GM23248 (cell line): Measurements from ENCODE around the gene PPP2R5C. TPM values are rescaled to one million over a fixed set of nuclear protein-coding genes. Genes with fewer than 3 reads are reported as not detected.

Source experiments
- DNase-seq: peaks from one replicate; pipeline ENCODE4 v3.0.0-alpha.2; 2015
- H2AFZ ChIP-seq: fragments of 200-600 bp; sonication (generic); 2 replicates; pipeline ENCODE4 v1.6.1; 2016; ENCODE audit warnings: antibody characterized with exemption
- H3F3A ChIP-seq: fragments of 200-600 bp; sonication (generic); 2 replicates; pipeline ENCODE4 v1.6.1; 2016; ENCODE audit warnings: mild to moderate bottlenecking, antibody characterized with exemption, mixed run types; ENCODE audit not compliant: insufficient read depth
- H3K27ac ChIP-seq: fragments of 200-600 bp; sonication (generic); 2 replicates; pipeline ENCODE4 v1.5.1; 2016; ENCODE audit warnings: mild to moderate bottlenecking
- H3K27me3 ChIP-seq: fragments of 200-600 bp; sonication (generic); replicated peaks from 2 replicates; pipeline ENCODE4 v1.6.1; 2016; ENCODE audit warnings: mild to moderate bottlenecking; ENCODE audit not compliant: insufficient read depth
- H3K36me3 ChIP-seq: fragments of 200-600 bp; sonication (generic); 2 replicates; pipeline ENCODE4 v1.6.1; 2016; ENCODE audit warnings: low read depth, mild to moderate bottlenecking
- H3K4me1 ChIP-seq: fragments of 200-600 bp; sonication (generic); 2 replicates; pipeline ENCODE4 v1.6.1; 2016; ENCODE audit warnings: mild to moderate bottlenecking; ENCODE audit not compliant: insufficient read depth
- H3K4me2 ChIP-seq: fragments of 200-600 bp; sonication (generic); one replicate; pipeline ENCODE4 v1.6.1; 2016; ENCODE audit warnings: mild to moderate bottlenecking; ENCODE audit not compliant: unreplicated experiment
- H3K4me3 ChIP-seq: fragments of 200-600 bp; sonication (generic); 2 replicates; pipeline ENCODE4 v1.5.1; 2016; ENCODE audit warnings: mild to moderate bottlenecking
- H3K79me2 ChIP-seq: fragments of 200-600 bp; sonication (generic); 2 replicates; pipeline ENCODE4 v1.6.1; 2016; ENCODE audit warnings: mild to moderate bottlenecking; ENCODE audit not compliant: insufficient read depth
- H3K9ac ChIP-seq: fragments of 200-600 bp; sonication (generic); 2 replicates; pipeline ENCODE4 v1.6.1; 2016; ENCODE audit warnings: mild to moderate bottlenecking
- H3K9me2 ChIP-seq: fragments of 200-600 bp; sonication (generic); 2 replicates; pipeline ENCODE4 v1.6.1; 2016; ENCODE audit warnings: mixed run types, mild to moderate bottlenecking, moderate library complexity; ENCODE audit not compliant: insufficient read depth
- H3K9me3 ChIP-seq: fragments of 200-600 bp; sonication (generic); one replicate; pipeline ENCODE4 v1.6.1; 2017; ENCODE audit warnings: low read depth
- H4K20me1 ChIP-seq: fragments of 200-600 bp; sonication (generic); 2 replicates; pipeline ENCODE4 v1.6.0; 2016; ENCODE audit not compliant: insufficient read depth
- EZH2 ChIP-seq: fragments of 200-600 bp; sonication (generic); IDR thresholded peaks from 2 replicates; pipeline ENCODE4 v1.6.1; 2018; ENCODE audit warnings: antibody characterized with exemption, mild to moderate bottlenecking; ENCODE audit not compliant: insufficient read depth, poor library complexity, severe bottlenecking
- EZH2phosphoT487 ChIP-seq: fragments of 200-600 bp; sonication (generic); IDR thresholded peaks from 2 replicates; pipeline ENCODE4 v1.6.1; 2018; ENCODE audit warnings: antibody characterized with exemption, moderate library complexity, mild to moderate bottlenecking, low read depth; ENCODE audit not compliant: insufficient read depth
- WGBS, 2 experiments: methylation state at CpG; one replicate each; pipeline ENCODE4 v1.1.6; 2015 to 2017; ENCODE audit warnings: low lambda C conversion rate in 2 of 2, low coverage in 1 of 2; ENCODE audit errors: missing lambda C conversion rate in 2 of 2; 5-methylcytosine and 5-hydroxymethylcytosine counted together
- in situ Hi-C: fragments of 300-500 bp; cut with MboI; formaldehyde crosslinking; loops from 2 replicates; pipeline ENCODE4 v1.15.0; 2020
- polyA plus RNA-seq: library from polyadenylated mRNA; unstranded; fragments of >200 nt; fragmentation: Nextera tagmentation; extraction: Ambion mirVana; gene quantifications from 2 replicates; pipeline ENCODE4 v1.2.1, GENCODE V29; 2016
- total RNA-seq: library from RNA; depleted of rRNA; stranded (reverse); fragments of >200 nt; shearing (Covaris generic); gene quantifications from 2 replicates; pipeline ENCODE4 v1.2.3, GENCODE V29; 2014

Gene PPP2R5C
- total and polyA plus RNA-seq, 2 experiments from 2014 or later: 76.3 to 77.9 TPM

GRCh38 chr14:101960225-101960624, 198.7 kb downstream of the PPP2R5C start:
- no peaks in the 10 kb centered on the region for H3K36me3 ChIP-seq
- WGBS, 2 experiments: 44 to 46% methylated on average over 12 to 13 of the region's 13 CpGs
- H3K4me3 ChIP-seq: no peak overlapping the region
- H3K79me2 ChIP-seq: peaks cover 8% of the 10 kb centered on the region
- H3K27me3 ChIP-seq: no peaks in the 10 kb centered on the region
- no peak overlapping the region for H3K4me2 ChIP-seq
- H3K9me2 ChIP-seq: no peaks in the 10 kb centered on the region
- no peaks in the 10 kb centered on the region for H3K9me3 ChIP-seq
- peaks cover 18% of the 10 kb centered on the region for H3K4me1 ChIP-seq
- H2AFZ ChIP-seq: peak overlapping the region; percentile 53
- H4K20me1 ChIP-seq: no peaks in the 10 kb centered on the region
- no peak overlapping the region for H3K27ac ChIP-seq
- TF ChIP-seq EZH2phosphoT487: no peak
- no peak for TF ChIP-seq EZH2
- H3K9ac ChIP-seq: no peak overlapping the region
- H3F3A ChIP-seq: peaks cover 11% of the 10 kb centered on the region
- in situ Hi-C loops: loop anchor here (25.0 kb wide), 1 partner anchor 352 kb away; the partner anchor contains the start of genes MOK and ZNF839
- peak; percentile 55 for DNase-seq

- H3K27ac ChIP-seq: no peak overlapping the region
- peak; percentile 89 for DNase-seq
- 27 to 30% methylated on average over 18 to 19 of the region's 19 CpGs for WGBS, 2 experiments
- no peak overlapping the region for H3K4me3 ChIP-seq
- 0 out of 2 replicates have a peak overlapping the region, but pooled peaks have one; percentile 50 for H2AFZ ChIP-seq
- no peaks in the 10 kb centered on the region for H3K9me3 ChIP-seq
- TF ChIP-seq EZH2 (no peak), EZH2phosphoT487 (no peak)
- no peak overlapping the region for H3K9ac ChIP-seq
- no peaks in the 10 kb centered on the region for H3K9me2 ChIP-seq
- in situ Hi-C loops: loop anchor here (25.0 kb wide), 1 partner anchor 351 kb away; the partner anchor contains the start of genes MOK and ZNF839
- H3K36me3 ChIP-seq: no peaks in the 10 kb centered on the region
- peaks cover 18% of the 10 kb centered on the region for H3K79me2 ChIP-seq
- no peaks in the 10 kb centered on the region for H3K27me3 ChIP-seq
- peaks cover 19% of the 10 kb centered on the region for H3F3A ChIP-seq
- peaks cover 19% of the 10 kb centered on the region for H3K4me1 ChIP-seq
- no peaks in the 10 kb centered on the region for H4K20me1 ChIP-seq
- no peak overlapping the region for H3K4me2 ChIP-seq
Measured at GRCh38 chr14:101961011-101961721, 199.7 kb downstream of the PPP2R5C start.

DNA sequence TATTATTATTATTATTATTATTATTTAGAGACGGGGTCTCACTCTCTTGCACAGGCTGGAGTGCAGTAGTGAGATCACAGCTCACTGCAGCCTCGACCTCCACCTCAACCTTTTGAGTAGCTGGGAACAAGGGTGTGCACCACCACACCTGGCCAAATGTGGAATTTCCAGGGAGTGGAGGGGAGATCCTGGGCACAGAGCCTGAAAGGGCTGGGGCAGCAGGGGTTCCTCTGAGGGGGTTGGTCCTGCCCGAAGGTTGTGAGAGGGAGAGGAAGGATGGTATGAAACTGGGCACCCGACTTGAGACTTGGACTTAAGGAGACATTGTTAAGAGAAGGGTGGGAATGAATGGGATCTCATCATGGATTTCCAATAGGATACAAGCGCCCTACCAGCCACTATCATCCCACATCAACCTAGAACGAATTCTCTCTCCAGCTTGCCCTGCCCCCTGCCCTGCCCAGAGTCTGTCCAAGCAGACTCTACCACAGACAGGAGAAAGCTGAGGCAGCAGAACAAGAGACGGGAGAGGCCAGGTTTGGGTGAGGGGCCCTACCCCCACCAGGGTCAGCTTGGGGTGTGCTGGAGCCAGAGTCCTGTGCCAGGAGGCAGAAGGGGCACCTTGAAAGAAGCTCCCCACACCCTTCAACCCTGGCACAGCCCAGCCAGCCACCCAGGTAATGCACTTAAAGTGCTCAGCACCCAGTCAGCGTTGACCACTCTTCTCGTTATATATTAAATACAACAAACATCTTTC, 200.4 kb downstream of the PPP2R5C start:
- no peaks in the 10 kb centered on the region for H3K9me3 ChIP-seq
- no peaks in the 10 kb centered on the region for H3K36me3 ChIP-seq
- H2AFZ ChIP-seq: 0 out of 2 replicates have a peak overlapping the region, but pooled peaks have one; percentile 5
- TF ChIP-seq EZH2 (no peak), EZH2phosphoT487 (no peak)
- H3K79me2 ChIP-seq: peaks cover 25% of the 10 kb centered on the region
- no peak for DNase-seq
- H3K9ac ChIP-seq: no peak overlapping the region
- H3K4me2 ChIP-seq: peak overlapping the region; percentile 24
- WGBS, 2 experiments: 73 to 75% methylated on average over 9 of the region's 9 CpGs
- in situ Hi-C loops: loop anchor here (25.0 kb wide), 1 partner anchor 350 kb away; the partner anchor contains the start of genes MOK and ZNF839
- no peaks in the 10 kb centered on the region for H3K9me2 ChIP-seq
- H3K4me1 ChIP-seq: peaks cover 26% of the 10 kb centered on the region
- H4K20me1 ChIP-seq: no peaks in the 10 kb centered on the region
- no peaks in the 10 kb centered on the region for H3K27me3 ChIP-seq
- no peak overlapping the region for H3K4me3 ChIP-seq
- H3K27ac ChIP-seq: peak overlapping the region; percentile 34; the same call in 1 of the 2 replicates
- H3F3A ChIP-seq: peaks cover 22% of the 10 kb centered on the region

GRCh38 chr14:101962503-101962874, 201.0 kb downstream of the PPP2R5C start:
- TF ChIP-seq EZH2phosphoT487: no peak
- TF ChIP-seq EZH2: no peak
- H4K20me1 ChIP-seq: no peaks in the 10 kb centered on the region
- H3F3A ChIP-seq: peaks cover 24% of the 10 kb centered on the region
- in situ Hi-C loops: loop anchor here (25.0 kb wide), 1 partner anchor 350 kb away; the partner anchor contains the start of genes MOK and ZNF839
- no peaks in the 10 kb centered on the region for H3K27me3 ChIP-seq
- no peaks in the 10 kb centered on the region for H3K9me3 ChIP-seq
- no peaks in the 10 kb centered on the region for H3K36me3 ChIP-seq
- peak overlapping the region; percentile 34; the same call in 1 of the 2 replicates for H3K27ac ChIP-seq
- H3K9ac ChIP-seq: no peak overlapping the region
- DNase-seq: peak; percentile 91
- H3K79me2 ChIP-seq: peaks cover 31% of the 10 kb centered on the region
- 0 out of 2 replicates have a peak overlapping the region, but pooled peaks have one; percentile 5 for H2AFZ ChIP-seq
- peak overlapping the region; percentile 24 for H3K4me2 ChIP-seq
- 13 to 14% methylated on average over 5 of the region's 5 CpGs for WGBS, 2 experiments
- peaks cover 32% of the 10 kb centered on the region for H3K4me1 ChIP-seq
- H3K4me3 ChIP-seq: no peak overlapping the region
- no peaks in the 10 kb centered on the region for H3K9me2 ChIP-seq
